HCT116 (cell line): ENCODE data around the gene TMTC2. TPM values are rescaled to one million over a fixed set of nuclear protein-coding genes. Genes with fewer than 3 reads are reported as not detected.

ENCODE experiments used
- ATAC-seq: fragments of 200-7000 bp; cut with Tn5 transposase; 2 replicates; pipeline ENCODE4 v1.9.1; 2020; ENCODE audit warnings: mild to moderate bottlenecking, moderate library complexity
- BruUV-seq: library from RNA; stranded (reverse); fragments of 400-500 nt; replicated peaks from 2 replicates; lab custom pipeline; 2021; lab: Mats Ljungman, UMichigan
- CTCF ChIA-PET: fragments of 300-600 bp; sonication (Branson Sonifier 250); formaldehyde crosslinking; loops from one replicate; lab custom pipeline; 2021; ENCODE audit warnings: antibody characterized with exemption; lab: Charles Lee
- POLR2A ChIA-PET: fragments of 300-600, 350-600 bp; sonication (Branson Sonifier 250); formaldehyde crosslinking; loops from one replicate; lab custom pipeline; 2021; ENCODE audit warnings: antibody characterized with exemption; lab: Charles Lee
- RAD21 ChIA-PET, 2 experiments: fragments of 300-600 bp; sonication (Branson Sonifier 250); formaldehyde crosslinking; loops; one replicate each; lab custom pipeline; 2023; ENCODE audit warnings: low total read pairs in 2 of 2; ENCODE audit not compliant: uncharacterized antibody in 2 of 2, unreplicated experiment in 2 of 2, low non-redundant PET in 1 of 2; lab: Charles Lee
- DNase-seq: peaks from one replicate; pipeline ENCODE4 v3.0.0-alpha.2; 2010; ENCODE audit warnings: low read depth, low spot score
- H2AFZ ChIP-seq: fragments of 200-600 bp; shearing (Covaris generic), sonication (generic); 2 replicates; pipeline ENCODE4 v1.6.1; 2017; ENCODE audit warnings: low read depth, mixed run types, mixed read lengths, antibody characterized with exemption, low read length; ENCODE audit not compliant: poor library complexity, severe bottlenecking
- H3K27ac ChIP-seq: 2 replicates; pipeline ENCODE4 v1.5.1; 2012; ENCODE audit warnings: low read depth, low read length
- H3K27me3 ChIP-seq: fragments of 200-600 bp; sonication (generic); 2 replicates; pipeline ENCODE4 v1.6.1; 2016; ENCODE audit warnings: mixed run types, low read length, mixed read lengths; ENCODE audit not compliant: insufficient read depth
- H3K36me3 ChIP-seq, 2 experiments: fragments of 200-500 bp in 1 of 2; fragments of 200-600 bp in 1 of 2; sonication (Bioruptor generic) in 1 of 2; sonication (generic) in 1 of 2; 2 replicates each; pipeline versions ENCODE4 v1.5.1 to v1.6.1; 2014 to 2016; ENCODE audit warnings: low read length in 2 of 2, inconsistent platforms in 1 of 2, mixed read lengths in 1 of 2, mixed run types in 1 of 2; ENCODE audit not compliant: insufficient read depth in 2 of 2, control insufficient read depth in 1 of 2
- H3K4me1 ChIP-seq, 2 experiments: fragments of 200-600 bp in 1 of 2; sonication (generic) in 1 of 2; 2 replicates each; pipeline versions ENCODE4 v1.5.1 to v1.6.1; 2012 to 2017; ENCODE audit warnings: low read length in 2 of 2, inconsistent platforms in 1 of 2, mild to moderate bottlenecking in 1 of 2, mixed read lengths in 1 of 2, mixed run types in 1 of 2, moderate library complexity in 1 of 2; ENCODE audit not compliant: insufficient read depth in 2 of 2, control insufficient read depth in 1 of 2
- H3K4me2 ChIP-seq: fragments of 200-600 bp; sonication (generic); 2 replicates; pipeline ENCODE4 v1.6.1; 2017; ENCODE audit warnings: mixed run types, low read length, mixed read lengths
- H3K4me3 ChIP-seq, 2 experiments: fragments of 200-600 bp in 1 of 2; sonication (generic) in 1 of 2; replicated peaks in 1 of 2; 2 replicates each; pipeline ENCODE4 v1.5.1; 2011 to 2016; ENCODE audit warnings: low read length in 2 of 2, control low read depth in 1 of 2, low read depth in 1 of 2, mild to moderate bottlenecking in 1 of 2, mixed read lengths in 1 of 2, mixed run types in 1 of 2
- H3K79me2 ChIP-seq: fragments of 200-600 bp; sonication (generic); 2 replicates; pipeline ENCODE4 v1.6.1; 2017; ENCODE audit warnings: mild to moderate bottlenecking, mixed run types, low read length, moderate library complexity, mixed read lengths; ENCODE audit not compliant: insufficient read depth
- H3K9ac ChIP-seq: fragments of 200-600 bp; sonication (generic); 2 replicates; pipeline ENCODE4 v1.6.1; 2016; ENCODE audit warnings: low read length, mixed read lengths
- H3K9me2 ChIP-seq: fragments of 200-600 bp; sonication (generic), shearing (Covaris generic); 2 replicates; pipeline ENCODE4 v1.6.1; 2017; ENCODE audit warnings: mixed run types, mild to moderate bottlenecking, moderate library complexity; ENCODE audit not compliant: insufficient read depth
- H3K9me3 ChIP-seq, 2 experiments: fragments of 200-500 bp in 1 of 2; fragments of 200-600 bp in 1 of 2; sonication (Bioruptor generic) in 1 of 2; sonication (generic) in 1 of 2; 2 replicates each; pipeline ENCODE4 v1.6.1; 2014 to 2017; ENCODE audit warnings: low read length in 2 of 2, mixed read lengths in 2 of 2, inconsistent platforms in 1 of 2, low read depth in 1 of 2, mild to moderate bottlenecking in 1 of 2, mixed run types in 1 of 2, moderate library complexity in 1 of 2; ENCODE audit not compliant: control insufficient read depth in 1 of 2, insufficient read depth in 1 of 2
- H4K20me1 ChIP-seq: fragments of 200-600 bp; sonication (generic), shearing (Covaris generic); 2 replicates; pipeline ENCODE4 v1.6.1; 2017; ENCODE audit warnings: mixed run types, mild to moderate bottlenecking, moderate library complexity; ENCODE audit not compliant: insufficient read depth
- ATF3 ChIP-seq: IDR thresholded peaks from 2 replicates; pipeline ENCODE4 v1.6.1; 2012
- CBX3 ChIP-seq: IDR thresholded peaks from 2 replicates; pipeline ENCODE4 v1.6.1; 2012; ENCODE audit warnings: low read depth
- CEBPB ChIP-seq: IDR thresholded peaks from 2 replicates; pipeline ENCODE4 v1.6.1; 2012; ENCODE audit warnings: low read depth
- EGR1 ChIP-seq: IDR thresholded peaks from 2 replicates; pipeline ENCODE4 v1.6.1; 2012; ENCODE audit warnings: low read depth
- ELF1 ChIP-seq: IDR thresholded peaks from 2 replicates; pipeline ENCODE4 v1.6.1; 2012; ENCODE audit warnings: low read depth, borderline replicate concordance
- EZH2phosphoT487 ChIP-seq: fragments of 200-600 bp; IDR thresholded peaks from 2 replicates; pipeline ENCODE4 v1.6.1; 2018; ENCODE audit warnings: antibody characterized with exemption, borderline replicate concordance
- FOSL1 ChIP-seq: IDR thresholded peaks from 2 replicates; pipeline ENCODE4 v1.6.1; 2012; ENCODE audit warnings: low read depth
- JUND ChIP-seq: IDR thresholded peaks from 2 replicates; pipeline ENCODE4 v1.6.1; 2012
- POLR2A ChIP-seq: IDR thresholded peaks from 2 replicates; pipeline ENCODE4 v1.7.0; 2011; ENCODE audit warnings: borderline replicate concordance; ENCODE audit not compliant: insufficient read depth, insufficient read length; ENCODE audit errors: extremely low read depth
- POLR2AphosphoS5 ChIP-seq: IDR thresholded peaks from 2 replicates; pipeline ENCODE4 v1.6.1; 2011; ENCODE audit warnings: mild to moderate bottlenecking, low read depth, low read length, moderate library complexity
- RAD21 ChIP-seq: IDR thresholded peaks from 2 replicates; pipeline ENCODE4 v1.6.1; 2012; ENCODE audit warnings: low read depth, mild to moderate bottlenecking
- REST ChIP-seq: IDR thresholded peaks from 2 replicates; pipeline ENCODE4 v1.6.1; 2012; ENCODE audit warnings: low read depth
- SRF ChIP-seq: IDR thresholded peaks from 2 replicates; pipeline ENCODE4 v1.6.1; 2012; ENCODE audit warnings: low read depth
- TCF7L2 ChIP-seq: IDR thresholded peaks from 2 replicates; pipeline ENCODE4 v1.7.0; 2011; ENCODE audit warnings: borderline replicate concordance, inconsistent platforms; ENCODE audit not compliant: insufficient read depth, insufficient read length; ENCODE audit errors: extremely low read depth
- ZFX ChIP-seq: fragments of 450-650 bp; IDR thresholded peaks from 2 replicates; pipeline ENCODE4 v1.6.1; 2017
- ZNF274 ChIP-seq: fragments of 200-500 bp; sonication (Bioruptor generic); IDR thresholded peaks from 2 replicates; pipeline ENCODE4 v1.6.1; 2014; ENCODE audit warnings: mild to moderate bottlenecking, low read depth, low read length, inconsistent platforms
- intact Hi-C: fragments of 100-400 bp; cut with micrococcal nuclease; formaldehyde crosslinking; loops from 2 replicates; pipeline ENCODE4 v1.10.0; 2022
- total RNA-seq: library from RNA; stranded (reverse); gene quantifications from one replicate; pipeline ENCODE4 v1.2.1, GENCODE V29; 2021; ENCODE audit not compliant: unreplicated experiment
- TF ChIP-seq, protein P1 (sequence below): IDR thresholded peaks from 2 replicates; pipeline ENCODE4 v1.6.1; 2011; ENCODE audit warnings: mild to moderate bottlenecking, low read length, moderate library complexity; ENCODE audit not compliant: insufficient replicate concordance; ENCODE audit errors: extremely low read depth

Gene TMTC2
- total RNA-seq, 1 experiment from 2014 or later = 11.5 TPM

DNA sequence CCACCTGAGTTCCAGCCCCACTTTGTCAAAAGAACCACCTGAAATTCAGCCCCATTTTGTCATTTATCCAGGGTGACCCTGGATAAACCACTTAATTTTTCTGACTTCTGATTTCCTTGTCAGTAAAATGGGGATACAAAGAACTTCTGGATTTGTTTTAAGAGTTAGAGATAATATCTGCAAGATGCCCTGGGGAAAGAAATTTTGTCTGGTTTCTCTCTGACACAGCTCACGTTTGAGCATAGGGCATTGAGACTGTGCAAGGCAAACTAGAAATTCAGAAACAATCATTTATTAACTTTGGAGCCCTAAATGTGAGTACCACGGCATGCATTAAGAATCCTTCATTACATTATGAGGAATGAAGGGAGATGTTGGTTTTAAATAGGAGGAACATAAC, 37.2 kb downstream of the TMTC2 start:
- BruUV-seq = no TSS peak
- Histone ChIP-seq H3K27me3 (no peaks in the 10 kb centered on the region), H3K9me2 (no peaks in the 10 kb centered on the region), H3K36me3 (no peaks in the 10 kb centered on the region), H4K20me1 (no peaks in the 10 kb centered on the region), H2AFZ (no peak overlapping the region), H3K27ac (no peak overlapping the region), H3K4me2 (no peak overlapping the region), H3K4me1 (no peaks in the 10 kb centered on the region), H3K4me3 (no peak overlapping the region), H3K9ac (no peak overlapping the region), H3K79me2 (no peaks in the 10 kb centered on the region), H3K9me3 (no peaks in the 10 kb centered on the region)
- no peak for TF ChIP-seq CEBPB
- TF ChIP-seq, protein P1, sequence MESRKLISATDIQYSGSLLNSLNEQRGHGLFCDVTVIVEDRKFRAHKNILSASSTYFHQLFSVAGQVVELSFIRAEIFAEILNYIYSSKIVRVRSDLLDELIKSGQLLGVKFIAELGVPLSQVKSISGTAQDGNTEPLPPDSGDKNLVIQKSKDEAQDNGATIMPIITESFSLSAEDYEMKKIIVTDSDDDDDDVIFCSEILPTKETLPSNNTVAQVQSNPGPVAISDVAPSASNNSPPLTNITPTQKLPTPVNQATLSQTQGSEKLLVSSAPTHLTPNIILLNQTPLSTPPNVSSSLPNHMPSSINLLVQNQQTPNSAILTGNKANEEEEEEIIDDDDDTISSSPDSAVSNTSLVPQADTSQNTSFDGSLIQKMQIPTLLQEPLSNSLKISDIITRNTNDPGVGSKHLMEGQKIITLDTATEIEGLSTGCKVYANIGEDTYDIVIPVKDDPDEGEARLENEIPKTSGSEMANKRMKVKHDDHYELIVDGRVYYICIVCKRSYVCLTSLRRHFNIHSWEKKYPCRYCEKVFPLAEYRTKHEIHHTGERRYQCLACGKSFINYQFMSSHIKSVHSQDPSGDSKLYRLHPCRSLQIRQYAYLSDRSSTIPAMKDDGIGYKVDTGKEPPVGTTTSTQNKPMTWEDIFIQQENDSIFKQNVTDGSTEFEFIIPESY = no peak
- TF ChIP-seq ZNF274 = no peak
- TF ChIP-seq EGR1 = no peak
- TF ChIP-seq FOSL1 = no peak
- TF ChIP-seq ZFX = no peak
- TF ChIP-seq SRF = no peak
- no peak for TF ChIP-seq RAD21
- TF ChIP-seq TCF7L2 = no peak
- no peak for TF ChIP-seq CBX3
- no peak for TF ChIP-seq POLR2A
- no peak for TF ChIP-seq EZH2phosphoT487
- no peak for TF ChIP-seq JUND
- TF ChIP-seq ELF1 = no peak
- TF ChIP-seq ATF3 = no peak
- TF ChIP-seq REST = no peak
- TF ChIP-seq POLR2AphosphoS5 = no peak
- RAD21 ChIA-PET = no interaction called here
- intact Hi-C loops = no loop called here
- DNase-seq (no peak), ATAC-seq (no peak)
- CTCF ChIA-PET = no interaction called here
- POLR2A ChIA-PET = no interaction called here
